NB4 (cell line): ENCODE data around the gene CREB3L2.

Experiments used
- DNase-seq: peaks from one replicate; pipeline ENCODE4 v3.0.0; 2010; ENCODE audit warnings: low read depth
- H3K4me3 ChIP-seq: one replicate; pipeline ENCODE4 v1.5.1; 2011; ENCODE audit warnings: mild to moderate bottlenecking, low read depth, low read length, moderate library complexity
- MYC ChIP-seq: IDR thresholded peaks from 2 replicates; pipeline ENCODE4 v1.6.1; 2011; ENCODE audit warnings: low read depth, low read length
- POLR2A ChIP-seq: IDR thresholded peaks from 2 replicates; pipeline ENCODE4 v1.6.1; 2011; ENCODE audit warnings: mild to moderate bottlenecking; ENCODE audit not compliant: insufficient read length; ENCODE audit errors: extremely low read depth
- TF ChIP-seq, protein P1 (sequence below): IDR thresholded peaks from one replicate; pipeline ENCODE4 v1.5.1; 2012; ENCODE audit warnings: low read depth, low read length
- TF ChIP-seq, protein P2 (sequence below): IDR thresholded peaks from 2 replicates; pipeline ENCODE4 v1.6.1; 2011; ENCODE audit warnings: low read depth, low read length

Gene CREB3L2

DNA sequence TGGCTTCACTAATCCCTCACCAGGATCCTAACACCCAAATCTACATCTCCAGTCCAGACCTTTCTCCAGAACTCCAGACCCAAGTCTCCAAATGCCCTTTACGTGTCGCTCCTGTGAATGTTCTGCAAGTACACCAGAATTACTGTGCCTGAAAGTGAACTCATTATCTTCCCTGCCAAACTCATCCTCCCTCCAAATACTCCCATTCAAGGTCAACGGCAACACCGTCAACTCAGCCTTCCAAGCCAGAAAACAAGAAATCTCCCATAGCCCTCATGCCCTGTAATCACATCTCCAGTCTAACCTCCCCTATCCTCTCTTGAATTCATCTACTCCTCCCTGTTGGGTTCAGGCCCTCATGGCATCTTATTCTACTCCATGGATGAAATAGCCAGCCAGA, 12.3 kb downstream of the CREB3L2 start:
- no peak for DNase-seq
- H3K4me3 ChIP-seq: no peak overlapping the region

DNA sequence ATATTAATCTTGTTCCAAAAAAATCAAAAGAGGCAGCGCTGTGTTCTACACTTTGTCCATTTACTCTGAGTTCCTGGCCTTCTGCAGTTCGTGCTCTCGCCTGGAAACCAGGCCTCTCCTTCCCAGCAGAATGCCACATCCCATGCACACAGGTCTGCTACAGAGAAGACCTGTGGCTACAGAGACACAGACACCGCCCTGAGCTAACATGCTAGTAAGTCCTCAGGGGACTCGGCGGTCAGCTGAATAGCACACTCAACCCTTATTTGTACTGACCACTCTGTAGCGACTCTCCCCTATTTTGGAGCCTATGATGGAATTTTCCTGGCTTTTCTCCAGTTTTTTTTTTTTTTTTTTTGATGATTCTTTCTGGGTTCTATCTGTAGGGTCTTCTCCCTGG, 12.8 kb downstream of the CREB3L2 start:
- TF ChIP-seq, protein P1, sequence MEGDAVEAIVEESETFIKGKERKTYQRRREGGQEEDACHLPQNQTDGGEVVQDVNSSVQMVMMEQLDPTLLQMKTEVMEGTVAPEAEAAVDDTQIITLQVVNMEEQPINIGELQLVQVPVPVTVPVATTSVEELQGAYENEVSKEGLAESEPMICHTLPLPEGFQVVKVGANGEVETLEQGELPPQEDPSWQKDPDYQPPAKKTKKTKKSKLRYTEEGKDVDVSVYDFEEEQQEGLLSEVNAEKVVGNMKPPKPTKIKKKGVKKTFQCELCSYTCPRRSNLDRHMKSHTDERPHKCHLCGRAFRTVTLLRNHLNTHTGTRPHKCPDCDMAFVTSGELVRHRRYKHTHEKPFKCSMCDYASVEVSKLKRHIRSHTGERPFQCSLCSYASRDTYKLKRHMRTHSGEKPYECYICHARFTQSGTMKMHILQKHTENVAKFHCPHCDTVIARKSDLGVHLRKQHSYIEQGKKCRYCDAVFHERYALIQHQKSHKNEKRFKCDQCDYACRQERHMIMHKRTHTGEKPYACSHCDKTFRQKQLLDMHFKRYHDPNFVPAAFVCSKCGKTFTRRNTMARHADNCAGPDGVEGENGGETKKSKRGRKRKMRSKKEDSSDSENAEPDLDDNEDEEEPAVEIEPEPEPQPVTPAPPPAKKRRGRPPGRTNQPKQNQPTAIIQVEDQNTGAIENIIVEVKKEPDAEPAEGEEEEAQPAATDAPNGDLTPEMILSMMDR: no peak
- TF ChIP-seq POLR2A: no peak
- TF ChIP-seq MYC: no peak
- TF ChIP-seq, protein P2, sequence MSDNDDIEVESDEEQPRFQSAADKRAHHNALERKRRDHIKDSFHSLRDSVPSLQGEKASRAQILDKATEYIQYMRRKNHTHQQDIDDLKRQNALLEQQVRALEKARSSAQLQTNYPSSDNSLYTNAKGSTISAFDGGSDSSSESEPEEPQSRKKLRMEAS: no peak
- no peak overlapping the region for H3K4me3 ChIP-seq
- no peak for DNase-seq

More for the DNA sequence above, 12.3 kb downstream of the CREB3L2 start:
- TF ChIP-seq, protein P1: no peak
- TF ChIP-seq, protein P2: no peak
- TF ChIP-seq MYC (no peak), POLR2A (no peak)

DNA sequence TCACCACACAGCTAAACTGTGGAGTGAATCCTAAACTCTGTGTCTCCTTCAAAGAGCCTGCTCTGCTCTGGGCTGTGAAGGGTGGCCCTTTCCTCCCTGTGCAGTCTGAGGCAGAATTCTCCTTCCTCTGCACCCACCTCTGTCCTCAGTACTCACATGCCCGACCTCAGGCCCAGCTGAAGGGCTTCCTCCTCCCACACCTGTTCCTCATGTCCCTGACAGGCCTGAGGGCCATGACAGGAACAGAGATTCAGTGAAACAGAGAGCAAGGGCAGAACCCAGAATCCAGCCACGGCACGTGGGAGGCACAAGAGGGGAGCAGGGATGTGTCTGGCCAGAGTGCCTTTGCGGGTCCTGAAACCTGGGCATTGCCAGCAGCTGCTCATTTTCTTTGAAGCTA, 13.9 kb downstream of the CREB3L2 start:
- H3K4me3 ChIP-seq: no peak overlapping the region
- no peak for TF ChIP-seq POLR2A
- TF ChIP-seq, protein P2: no peak
- TF ChIP-seq, protein P1: no peak
- TF ChIP-seq MYC: no peak
- DNase-seq: no peak

DNA sequence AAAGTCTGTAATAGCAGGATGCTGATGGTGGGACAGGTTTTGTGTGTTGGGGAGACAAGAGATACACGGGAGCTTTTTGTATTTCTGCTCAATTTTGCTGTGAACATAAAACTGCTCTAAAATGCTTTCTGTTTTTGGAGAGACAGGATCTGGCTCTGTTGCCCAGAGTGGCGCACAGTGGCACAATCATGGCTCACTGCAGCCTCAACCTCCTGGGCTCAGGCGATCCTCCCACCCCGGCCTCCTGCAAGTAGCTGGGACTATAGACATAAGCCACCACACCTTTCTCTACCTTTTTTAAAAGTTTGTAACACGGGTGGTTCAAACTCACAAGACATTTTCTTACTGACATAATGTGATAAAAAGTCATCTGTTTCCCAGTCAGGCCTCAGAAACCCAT, 14.3 kb downstream of the CREB3L2 start:
- TF ChIP-seq MYC (no peak), POLR2A (no peak)
- TF ChIP-seq, protein P1: no peak
- TF ChIP-seq, protein P2: no peak
- H3K4me3 ChIP-seq: no peak overlapping the region
- DNase-seq: no peak

DNA sequence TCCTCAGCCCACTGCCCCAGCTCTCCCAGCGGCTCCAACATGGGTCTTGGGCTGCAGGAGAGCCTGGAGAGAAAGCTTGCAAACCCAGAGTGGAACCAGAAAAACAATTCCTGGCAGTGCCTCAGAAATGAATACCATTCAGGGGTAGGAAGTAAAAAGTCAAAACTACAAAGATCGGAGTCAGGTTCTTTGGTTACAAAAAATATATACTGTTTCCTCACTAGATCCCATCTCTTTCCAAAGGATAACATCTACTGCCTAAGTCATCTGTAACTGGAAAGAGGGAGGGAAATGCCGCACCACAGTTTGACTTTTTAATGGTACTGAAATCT, 14.9 kb downstream of the CREB3L2 start:
- DNase-seq: no peak
- H3K4me3 ChIP-seq: no peak overlapping the region

More for the DNA sequence above, 14.9 kb downstream of the CREB3L2 start:
- TF ChIP-seq, protein P1: no peak
- TF ChIP-seq, protein P2: no peak
- no peak for TF ChIP-seq POLR2A
- no peak for TF ChIP-seq MYC
